Measurements from ENCODE around the gene HECW1.

The HECW1 gene

DNA sequence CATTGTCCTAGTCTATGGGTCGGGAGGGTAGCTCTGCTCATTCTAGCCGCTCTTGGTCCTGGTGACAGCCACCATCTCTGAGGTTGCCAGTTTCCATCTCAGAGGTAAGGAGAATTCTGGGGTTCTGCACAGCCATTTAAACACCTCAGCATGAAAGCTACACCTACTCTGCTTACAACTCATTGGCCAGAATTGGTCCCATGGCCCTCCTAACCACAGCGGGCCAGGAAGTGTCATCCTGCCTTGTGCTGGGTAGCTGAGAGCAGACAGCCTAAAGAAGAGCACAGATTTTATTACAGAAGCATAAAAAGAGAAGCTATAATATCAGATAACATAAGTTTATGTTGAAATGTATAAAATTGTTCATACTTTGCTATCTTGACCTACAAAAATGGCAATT, 152.7 kb downstream of the HECW1 start:
- no peak for DNase-seq (ENCODE audit: low read depth)

DNA sequence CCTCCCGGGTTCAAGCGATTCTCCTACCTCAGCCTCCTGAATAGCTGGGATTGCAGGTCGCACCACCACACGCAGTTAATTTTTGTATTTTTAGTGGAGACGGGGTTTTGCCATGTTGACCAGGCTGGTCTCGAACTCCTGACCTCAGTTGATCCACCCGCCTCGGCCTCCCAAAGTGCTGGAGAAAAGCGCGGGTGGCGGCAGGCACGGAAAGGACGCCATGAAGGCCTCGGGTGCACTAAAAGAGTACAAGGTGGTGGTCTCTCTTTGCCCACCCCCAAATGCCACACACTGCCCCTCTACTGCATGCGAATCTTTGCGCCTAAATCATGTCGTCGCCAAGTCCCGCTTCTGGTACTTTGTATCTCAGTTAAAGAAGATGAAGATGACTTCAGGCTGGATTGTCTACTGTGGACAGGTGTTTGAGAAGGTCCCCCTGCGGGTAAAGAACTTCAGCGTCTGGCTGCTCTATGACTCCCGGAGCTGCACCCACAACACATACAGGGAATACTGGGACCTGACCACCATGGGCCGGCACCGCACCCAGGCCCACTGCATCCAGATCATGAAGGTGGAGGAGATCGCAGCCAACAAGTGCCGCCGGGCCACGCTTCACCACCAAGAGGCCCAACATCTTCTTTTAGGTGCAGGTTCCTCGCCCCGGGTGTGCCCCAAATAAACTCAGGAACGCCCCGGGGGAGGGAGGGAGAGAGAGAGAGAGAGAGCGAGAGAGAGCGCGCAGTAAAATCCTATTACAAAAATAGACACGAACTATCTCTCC, 161.7 kb downstream of the HECW1 start:
- no peak for DNase-seq (ENCODE audit: low read depth)

DNA sequence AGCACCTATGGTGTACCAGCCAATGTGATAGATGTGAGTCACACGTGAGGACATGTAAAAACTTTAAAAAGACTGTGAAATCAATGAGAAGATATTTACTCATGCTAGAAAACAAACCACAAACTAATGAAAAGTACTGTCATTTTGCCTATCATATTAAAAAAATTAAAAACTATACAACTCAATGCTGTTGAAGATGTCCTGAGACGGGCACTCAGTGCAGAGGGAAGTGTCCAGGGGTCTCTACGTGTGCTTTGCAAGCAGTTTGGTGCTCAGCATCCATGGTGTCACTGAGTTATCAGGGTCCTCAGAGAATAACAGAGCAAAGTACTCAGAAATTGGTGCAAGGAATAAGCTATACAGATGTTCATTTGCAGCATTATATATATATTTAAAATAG, 162.3 kb downstream of the HECW1 start:
- no peak for DNase-seq (ENCODE audit: low read depth)

DNA sequence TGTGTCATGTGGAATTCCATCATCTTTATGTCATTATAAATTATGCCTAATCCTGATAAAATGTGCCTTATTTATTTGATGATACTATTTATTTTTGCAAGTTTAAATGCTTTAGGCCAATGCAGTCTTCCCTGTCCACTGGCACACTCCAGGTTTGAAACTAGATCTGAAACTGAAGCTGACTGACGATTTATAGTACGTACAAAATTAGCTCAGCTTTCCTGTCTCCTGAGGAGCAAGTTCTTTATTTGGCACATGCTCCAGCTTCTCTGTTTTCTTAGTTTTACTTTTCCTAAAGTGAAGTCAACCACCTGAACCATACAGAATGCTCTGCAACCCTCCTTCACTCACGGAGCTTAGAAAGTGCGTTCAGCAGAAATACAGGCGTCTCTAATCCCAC, 164.1 kb downstream of the HECW1 start:
- no peak for DNase-seq (ENCODE audit: low read depth)

DNA sequence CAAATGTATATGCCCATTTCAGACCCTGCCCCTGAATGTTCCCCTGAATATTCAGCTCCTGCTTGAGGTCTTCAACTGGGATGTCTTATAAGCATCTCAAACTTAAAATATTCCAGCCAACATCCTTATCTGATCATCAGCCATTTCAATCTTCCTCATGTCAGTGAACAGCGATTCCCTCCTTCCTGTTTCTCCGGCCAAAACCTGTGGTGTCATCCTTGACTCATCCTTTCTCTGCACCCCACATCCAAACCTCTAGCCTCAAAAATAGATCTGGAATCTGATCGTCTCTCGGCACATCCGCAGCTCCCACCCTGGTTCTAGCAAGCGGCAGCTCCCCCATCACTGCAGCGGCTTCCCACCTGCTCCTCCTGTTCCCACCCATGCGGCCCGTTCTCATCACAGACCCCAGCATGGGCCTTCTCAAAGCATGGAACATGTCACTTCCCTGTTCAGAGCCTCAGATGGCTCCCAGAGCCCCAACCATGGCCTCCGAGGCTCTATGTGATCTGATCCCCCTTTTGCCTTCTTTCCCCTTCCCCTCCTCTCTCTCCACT, 165.7 kb downstream of the HECW1 start:
- no peak for DNase-seq (ENCODE audit: low read depth)

DNA sequence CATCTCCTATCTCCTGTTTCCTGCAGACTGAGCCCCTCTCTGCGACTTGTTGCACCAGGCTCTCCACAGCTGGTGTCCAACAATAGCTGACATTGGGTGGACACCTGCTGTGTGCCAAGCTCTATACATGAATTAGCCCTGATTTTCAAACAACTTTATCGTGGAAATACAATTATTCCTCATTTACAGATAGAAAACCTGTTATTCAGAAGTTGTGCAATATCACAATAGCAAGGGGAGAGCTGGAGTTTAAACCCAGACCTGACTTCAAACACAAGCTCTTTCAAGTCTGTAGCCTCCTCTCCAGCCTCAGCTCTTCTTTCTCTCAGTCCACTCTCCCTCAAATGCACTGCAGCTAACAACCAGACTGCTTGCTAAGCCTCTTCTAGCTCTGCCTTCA, 168.8 kb downstream of the HECW1 start:
- DNase-seq (ENCODE audit: low read depth) = no peak

DNA sequence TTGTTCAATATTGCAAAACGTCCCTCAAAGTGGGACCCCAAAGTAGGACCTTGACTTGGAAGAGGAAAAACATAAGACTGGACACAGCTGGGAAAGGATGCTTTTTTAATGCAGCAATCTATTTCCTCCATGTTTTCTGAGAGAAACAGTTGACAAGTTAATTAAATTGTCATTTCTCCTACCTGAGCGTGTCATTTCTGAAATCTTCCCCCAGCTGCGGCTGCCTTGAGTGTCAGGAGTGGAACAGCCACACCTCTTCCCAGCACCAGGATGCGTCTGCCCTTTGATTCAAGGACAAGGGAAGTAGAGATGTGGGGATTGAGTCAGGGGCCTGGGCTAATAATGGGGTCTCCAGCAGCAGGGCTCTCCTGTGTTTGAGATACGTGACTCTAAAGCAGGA, 171.3 kb downstream of the HECW1 start:
- no peak for DNase-seq (ENCODE audit: low read depth)

DNA sequence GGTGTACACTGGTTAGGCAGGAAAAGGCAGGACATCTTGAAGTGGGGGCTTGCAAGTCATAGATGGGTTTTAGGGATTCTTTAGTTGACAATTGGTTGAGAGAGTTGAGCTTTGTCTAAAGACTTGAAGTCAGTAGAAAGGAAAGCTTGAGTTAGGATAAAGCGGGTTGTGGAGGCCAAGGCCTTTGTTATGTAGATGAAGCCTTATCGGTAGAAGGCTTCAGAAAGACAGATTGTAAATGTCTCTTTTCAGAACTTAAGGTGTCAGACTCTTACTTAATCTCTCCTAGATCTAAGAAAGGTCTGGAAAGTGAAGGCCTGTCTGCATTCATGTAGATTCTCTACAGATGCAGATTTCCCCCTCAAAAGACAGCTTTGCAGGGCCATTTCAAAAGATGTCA, 177.4 kb downstream of the HECW1 start:
- DNase-seq (ENCODE audit: low read depth) = no peak

DNA sequence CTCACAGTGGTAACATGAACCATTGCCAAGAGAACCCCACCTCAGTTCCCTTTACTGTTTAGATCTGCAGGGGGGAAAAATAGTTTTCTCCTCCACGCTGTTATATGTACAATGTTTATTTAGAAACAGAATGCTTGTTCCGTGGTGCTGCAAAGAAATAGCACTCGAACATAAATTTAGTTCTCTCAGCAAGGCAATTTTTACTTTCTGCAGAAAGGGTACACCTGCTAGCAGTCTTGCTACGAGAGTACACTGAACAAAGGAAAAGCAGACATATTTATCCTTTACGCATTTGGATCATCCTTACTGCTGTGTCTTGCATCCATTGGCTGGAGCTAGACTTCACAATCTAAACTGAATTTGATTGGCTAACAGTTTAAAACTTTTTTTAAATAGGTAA, 178.5 kb downstream of the HECW1 start:
- no peak for DNase-seq (ENCODE audit: low read depth)

DNA sequence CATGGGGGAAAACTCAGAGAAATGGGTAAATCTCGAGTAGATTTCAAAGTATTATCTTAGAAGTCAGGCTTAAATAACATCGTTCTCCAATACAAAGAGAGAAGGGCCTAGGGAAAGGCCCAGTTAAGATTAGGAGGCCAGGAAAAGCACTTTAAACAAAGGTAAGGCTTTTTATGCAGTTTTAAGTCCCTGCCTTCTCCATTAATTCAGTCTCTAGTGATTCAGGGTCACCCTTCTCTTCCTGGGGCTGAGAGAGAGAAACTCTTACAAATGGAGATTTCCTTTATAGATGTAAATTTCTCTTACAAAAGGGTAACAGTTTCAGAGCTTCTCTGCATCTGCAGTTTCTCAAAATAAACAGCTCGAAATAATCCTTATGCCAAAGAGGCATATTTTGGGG, 179.3 kb downstream of the HECW1 start:
- DNase-seq (ENCODE audit: low read depth) = no peak

DNA sequence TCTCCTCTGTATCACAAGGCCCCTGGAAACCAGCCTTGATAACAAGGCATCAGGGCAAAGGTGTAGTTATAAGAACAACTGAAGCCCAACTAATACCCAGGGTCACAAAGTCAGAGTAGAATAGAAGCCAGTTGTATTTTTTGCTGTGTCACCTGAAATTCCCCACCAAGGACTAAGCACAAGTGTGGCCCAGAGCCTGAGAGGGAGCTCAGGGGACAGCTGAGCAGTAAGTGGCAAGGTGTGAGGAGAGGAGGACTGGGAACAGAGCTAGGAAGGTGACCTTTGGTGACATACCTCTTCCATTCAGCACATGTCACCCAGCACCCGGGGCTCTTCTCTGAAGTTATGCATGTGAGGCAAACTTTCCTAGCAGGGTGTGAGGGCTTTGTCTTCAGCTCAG, 179.9 kb downstream of the HECW1 start:
- DNase-seq (ENCODE audit: low read depth) = no peak

DNA sequence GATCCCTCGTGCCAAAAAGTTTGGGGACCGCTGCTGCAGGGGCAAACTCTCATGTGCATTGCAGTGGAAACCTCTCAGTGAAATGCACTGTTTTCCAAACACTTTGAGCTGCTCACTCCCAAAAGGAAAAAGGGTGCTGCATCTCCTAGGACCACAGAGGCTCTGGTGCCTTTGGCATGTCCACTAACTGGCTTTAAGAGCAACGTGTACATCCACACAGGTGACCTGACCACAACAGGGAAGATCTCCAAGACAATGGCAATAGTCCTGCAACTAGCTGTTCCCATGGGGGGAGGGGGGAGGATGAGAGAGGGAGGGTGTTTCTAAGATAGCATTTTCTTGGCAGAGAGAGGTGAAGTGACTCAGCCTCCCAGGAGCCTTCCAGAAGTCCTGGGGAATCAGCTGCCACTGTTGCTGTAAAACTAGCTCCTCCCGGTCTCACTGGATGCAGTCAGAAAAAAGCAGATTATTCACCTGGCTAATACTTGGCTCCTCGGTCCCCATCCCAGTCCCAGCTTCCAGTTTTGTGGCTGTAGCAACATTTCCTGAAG, 181.7 kb downstream of the HECW1 start:
- no peak for DNase-seq (ENCODE audit: low read depth)

DNA sequence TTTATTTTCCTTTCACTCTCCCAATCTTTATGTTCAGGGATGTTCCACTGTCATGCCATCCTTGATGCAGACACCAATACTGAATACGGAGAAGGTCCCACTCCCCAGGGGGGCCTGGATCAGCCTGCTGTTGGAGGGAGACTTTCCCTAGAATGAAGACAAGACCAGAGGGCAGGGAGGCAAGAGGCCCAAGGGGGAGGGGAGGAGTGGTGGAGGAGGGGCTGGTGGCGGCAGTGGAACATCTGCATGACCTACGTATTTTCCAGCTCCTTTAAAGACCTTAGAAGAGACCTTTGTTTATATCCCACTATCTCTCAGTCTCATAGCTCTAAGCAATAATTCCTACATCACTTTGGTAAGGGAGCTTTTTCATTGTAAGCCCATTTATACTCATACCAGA, 183.0 kb downstream of the HECW1 start:
- DNase-seq (ENCODE audit: low read depth) = no peak

DNA sequence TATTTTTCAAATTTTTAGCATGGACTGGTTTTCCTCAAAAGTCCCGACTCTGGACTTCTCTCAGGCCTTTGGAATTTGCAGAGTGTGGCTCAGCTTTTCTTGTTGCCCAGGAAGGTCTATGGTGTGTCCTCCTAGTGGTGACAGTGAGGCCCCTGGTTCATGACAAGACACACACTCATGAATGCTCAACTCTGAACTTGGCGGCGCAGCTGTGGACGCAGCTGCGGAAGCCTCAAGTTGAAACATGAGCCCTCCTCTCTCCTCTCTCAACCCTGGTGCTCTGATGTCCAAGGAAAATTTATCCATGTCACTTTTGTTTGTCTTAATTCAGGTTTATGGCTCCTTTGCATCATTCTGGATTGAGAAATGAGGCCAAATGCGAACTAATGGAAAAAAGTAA, 183.9 kb downstream of the HECW1 start:
- no peak for DNase-seq (ENCODE audit: low read depth)

DNA sequence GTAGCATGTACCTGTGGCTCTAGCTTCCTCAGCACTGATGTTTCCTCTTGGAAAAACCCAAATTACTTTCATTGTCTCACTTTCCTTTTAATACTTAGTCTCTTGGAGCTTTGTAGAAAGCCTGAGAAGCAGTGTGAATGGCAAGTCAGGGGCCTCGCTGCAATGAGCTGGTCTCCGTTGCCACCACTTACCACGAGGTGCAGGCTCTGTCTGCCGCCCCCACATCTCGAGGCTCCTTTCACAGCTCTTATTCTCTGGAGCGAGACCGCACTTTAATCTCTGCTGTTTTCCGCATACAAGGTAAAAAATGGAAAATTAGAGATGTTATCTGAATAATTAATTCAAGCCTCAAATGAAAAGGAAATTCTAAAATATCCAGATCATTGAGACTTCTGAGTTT, 186.2 kb downstream of the HECW1 start:
- no peak for DNase-seq (ENCODE audit: low read depth)

DNA sequence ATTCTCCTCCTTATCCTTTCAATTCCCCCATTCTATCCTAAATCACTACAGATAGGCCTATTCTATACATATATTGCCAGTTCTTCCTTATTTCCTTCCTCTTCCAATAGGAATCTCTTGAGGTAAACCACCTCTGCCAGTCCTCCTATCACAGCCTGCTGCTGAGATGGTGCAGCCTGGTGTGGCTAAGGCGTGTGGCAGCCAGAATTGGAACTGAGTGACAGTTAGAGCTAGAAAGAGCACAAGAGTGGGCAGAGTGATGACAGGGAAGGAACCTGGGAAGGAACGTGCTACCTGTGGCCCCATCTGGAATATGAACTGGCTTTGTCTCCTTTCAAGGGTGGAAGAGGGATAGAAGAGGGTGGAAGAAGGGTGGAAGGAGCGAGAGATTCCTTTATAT, 187.7 kb downstream of the HECW1 start:
- no peak for DNase-seq (ENCODE audit: low read depth)

DNA sequence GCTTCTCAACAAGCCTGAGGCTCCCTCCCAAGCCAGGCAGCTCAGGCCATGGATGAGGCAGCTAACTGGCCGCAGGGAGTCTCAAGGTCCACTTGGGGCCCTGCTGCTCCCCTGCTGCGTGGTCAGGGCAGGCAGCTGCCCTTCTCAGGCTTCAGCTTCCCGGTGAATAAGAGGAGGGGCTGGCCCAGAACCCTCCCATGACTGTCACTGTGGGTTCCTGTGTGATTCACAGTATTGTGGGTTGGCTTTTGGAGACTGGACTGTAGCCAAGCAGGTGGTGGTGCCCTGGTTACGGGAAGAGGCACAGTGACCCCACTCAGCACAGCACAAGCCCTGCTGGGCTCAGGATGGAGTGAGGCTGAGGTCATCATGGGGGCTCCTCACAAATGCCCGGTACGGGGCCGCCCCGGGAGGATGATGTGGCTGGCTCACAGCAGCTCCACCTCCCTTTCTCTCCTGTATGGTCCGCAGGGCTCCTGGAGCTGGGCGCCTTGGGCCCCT, 189.8 kb downstream of the HECW1 start:
- DNase-seq (ENCODE audit: low read depth) = no peak

DNA sequence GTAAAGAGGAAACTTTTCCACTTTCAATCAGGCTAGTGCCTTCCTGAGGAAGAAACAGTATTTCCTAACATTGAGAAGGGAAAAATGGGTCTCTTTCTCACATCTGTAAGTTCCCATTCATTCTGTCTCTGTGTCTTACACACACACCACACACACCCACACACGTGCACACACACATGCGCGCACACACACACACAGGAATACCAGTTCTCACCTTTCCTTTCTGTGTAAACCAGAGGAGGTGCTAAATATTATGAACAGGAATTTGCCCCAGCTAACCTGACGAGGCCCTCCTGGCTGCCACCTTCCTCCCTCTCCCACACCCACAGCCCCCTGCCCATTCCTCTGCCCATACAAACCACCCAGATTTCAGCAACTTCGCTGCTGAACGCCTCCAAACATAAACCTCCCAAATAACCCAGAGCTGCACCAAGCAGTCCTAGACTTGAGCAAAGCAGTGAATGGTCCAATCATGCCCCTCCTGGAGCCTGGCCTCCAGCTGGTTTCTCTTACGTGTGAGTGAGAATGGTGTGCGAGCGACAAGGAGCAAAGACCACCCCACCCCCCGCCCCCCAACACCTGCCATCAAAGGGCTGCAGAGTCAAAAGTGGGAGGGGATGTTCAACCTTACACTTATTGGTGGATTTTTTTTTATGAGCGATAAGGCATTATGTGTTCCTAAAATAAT, 190.5 kb downstream of the HECW1 start:
- no peak for DNase-seq (ENCODE audit: low read depth)

DNA sequence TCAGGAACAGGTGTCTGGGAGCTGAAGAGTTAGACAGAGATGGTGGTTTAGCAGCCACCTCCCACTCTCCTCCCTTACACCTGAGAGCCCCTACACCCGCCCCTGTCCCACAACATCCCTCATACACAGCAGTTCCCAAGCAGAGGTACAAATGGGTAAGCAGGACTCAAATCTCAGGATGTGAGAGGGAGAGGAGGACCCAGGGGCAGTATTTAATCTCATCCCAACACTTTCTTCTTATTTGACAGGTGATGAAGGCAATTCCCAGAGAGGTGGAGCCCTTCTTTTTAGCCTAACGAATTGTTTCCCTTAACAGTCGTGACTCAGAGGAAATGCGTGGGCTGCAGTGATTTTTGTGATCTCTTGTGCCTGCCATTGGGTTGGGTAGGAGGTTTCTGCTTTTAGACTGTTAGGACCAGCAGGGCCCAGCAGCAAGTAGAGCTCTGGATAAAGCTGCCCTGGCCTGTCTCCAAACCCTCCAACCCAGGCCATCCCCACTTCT, 191.3 kb downstream of the HECW1 start:
- DNase-seq (ENCODE audit: low read depth) = peak; percentile 48

DNA sequence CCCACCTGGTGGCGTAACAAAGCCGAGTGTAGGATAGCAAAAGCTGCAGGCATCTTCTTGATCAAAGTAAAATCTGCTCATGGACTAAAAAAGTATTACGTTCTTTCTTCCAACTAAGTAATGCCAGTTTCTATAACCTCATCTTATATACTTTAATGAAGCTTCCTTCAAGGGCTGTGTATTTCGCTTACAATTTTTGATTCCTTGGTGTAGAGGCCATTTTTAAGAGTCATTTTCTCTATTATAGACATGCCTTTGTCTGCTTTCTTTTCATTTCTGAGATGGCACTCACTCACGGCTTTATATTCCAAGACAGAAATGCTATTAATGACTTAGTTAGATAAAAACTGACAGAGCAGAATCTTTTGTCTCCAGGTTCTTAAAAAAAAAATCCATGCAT, 194.0 kb downstream of the HECW1 start:
- no peak for DNase-seq (ENCODE audit: low read depth)

DNA sequence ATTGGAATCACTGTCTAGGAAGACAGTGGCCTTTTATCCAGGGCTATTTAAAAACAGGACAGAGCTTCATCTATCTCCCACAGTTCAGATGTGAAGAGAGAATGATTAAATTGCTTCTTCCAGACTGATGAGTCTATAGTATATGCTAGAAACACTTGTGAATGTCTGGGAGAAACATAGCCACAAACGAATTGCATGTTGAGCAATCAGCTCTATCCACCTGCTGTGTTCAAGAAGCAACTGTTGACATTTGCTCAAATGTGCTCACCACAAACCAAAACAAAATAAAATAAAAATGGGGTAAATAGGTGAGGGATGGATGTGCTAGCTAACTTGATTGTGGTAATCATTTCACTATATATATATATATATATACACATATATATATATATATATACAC, 195.1 kb downstream of the HECW1 start:
- no peak for DNase-seq (ENCODE audit: low read depth)

DNA sequence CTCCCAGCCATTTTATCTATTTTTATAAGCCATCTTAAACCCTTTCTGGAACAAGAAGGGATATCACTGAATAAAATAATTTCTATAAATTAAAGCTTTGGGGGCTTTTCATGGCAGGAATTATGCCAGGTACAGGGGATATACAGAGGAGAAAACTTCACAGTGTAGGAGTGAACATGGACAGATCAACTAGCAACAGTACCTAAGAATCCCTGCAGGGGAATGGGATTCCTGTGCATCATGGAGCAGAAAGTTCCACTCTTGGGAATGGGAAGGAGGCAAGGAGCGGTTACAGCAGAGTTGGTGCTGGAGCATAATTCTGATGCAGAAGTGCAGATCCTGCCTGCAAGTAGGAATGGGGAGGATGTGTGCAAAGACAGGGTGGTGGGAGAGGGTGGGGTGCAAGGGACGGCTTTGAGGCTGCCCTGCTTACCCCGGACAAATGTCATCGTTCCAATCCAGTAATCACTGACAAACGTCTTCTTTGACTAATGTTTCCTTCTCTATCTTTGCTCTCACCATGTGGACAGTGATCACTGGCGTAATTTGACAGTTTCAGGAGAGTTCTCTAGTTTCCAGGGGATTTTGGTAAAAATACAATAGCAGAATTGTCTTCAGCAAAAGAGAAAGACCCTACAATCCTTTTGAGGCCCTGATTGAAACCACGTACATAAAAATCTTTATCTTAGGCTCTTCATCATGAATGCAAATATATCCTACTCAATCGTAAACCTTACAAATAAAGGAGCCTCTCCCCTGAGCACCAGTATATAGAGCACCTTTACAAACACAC, 196.7 kb downstream of the HECW1 start:
- no peak for DNase-seq (ENCODE audit: low read depth)
